ENCODE measurements around the gene IL3RA.
A peak's percentile ranks its signal among the peaks of the same experiment; 100 is the strongest.
"Not testable (repeated sequence)": the region's sequence is repeated elsewhere in the genome, so short reads cannot be mapped to it uniquely, and the experiment has no call there.

IL3RA gene

GRCh38 chrX:1330605-1331004 is 6.0 kb upstream of the IL3RA start:
- Histone ChIP-seq H3K14ac (ENCODE audit: low read length) (no peak overlapping the region), H3K4me1 (ENCODE audit: control insufficient read depth in 1 of 2, insufficient read depth in 2 of 2, low read length in 2 of 2) (no peaks in the 10 kb centered on the region), H4K91ac (ENCODE audit: low read depth, low read length) (no peak overlapping the region), H3K4ac (ENCODE audit: low read depth, low read length) (no peak overlapping the region), H3K4me2 (ENCODE audit: low read length) (no peak overlapping the region), H3K4me3 (ENCODE audit: low read depth, low read length) (no peak overlapping the region), H2BK5ac (ENCODE audit: low read depth, low read length, poor library complexity) (no peak overlapping the region), H2AFZ (ENCODE audit: insufficient read depth, low read length, poor library complexity) (no peak overlapping the region), H3K9me3 (ENCODE audit: insufficient read depth, low read depth, low read length) (peaks cover 2% of the 10 kb centered on the region), H3K23ac (ENCODE audit: low read length) (no peak overlapping the region), H3K79me1 (ENCODE audit: low read length) (no peaks in the 10 kb centered on the region), H4K8ac (ENCODE audit: low read depth, low read length) (no peak overlapping the region), H2BK120ac (ENCODE audit: insufficient read depth, low read length, poor library complexity) (no peak overlapping the region), H3K36me3 (ENCODE audit: control insufficient read depth in 1 of 2, insufficient read depth in 2 of 2, low read length in 2 of 2) (no peaks in the 10 kb centered on the region), H3K27ac (ENCODE audit: low read depth, low read length) (no peak overlapping the region), H4K12ac (ENCODE audit: low read depth, low read length) (no peak overlapping the region), H3K27me3 (ENCODE audit: insufficient read depth, low read length) (no peaks in the 10 kb centered on the region), H2BK12ac (ENCODE audit: low read length) (no peak overlapping the region), H3K79me2 (ENCODE audit: control insufficient read depth, insufficient read depth, low read length, poor library complexity) (no peaks in the 10 kb centered on the region), H3K9ac (ENCODE audit: low read length) (no peak overlapping the region), H2AK5ac (ENCODE audit: low read length) (no peak overlapping the region), H3K18ac (ENCODE audit: low read length) (no peak overlapping the region)
- no peak for DNase-seq
- no CpG with 5 or more reads among the region's 12 CpGs for WGBS (ENCODE audit: extremely low coverage, insufficient coverage, insufficient read length)

- H2BK120ac ChIP-seq (ENCODE audit: insufficient read depth, low read length, poor library complexity); H3K4me3 ChIP-seq (ENCODE audit: low read depth, low read length); H3K79me2 ChIP-seq (ENCODE audit: control insufficient read depth, insufficient read depth, low read length, poor library complexity); H3K4me1 ChIP-seq (ENCODE audit: control insufficient read depth in 1 of 2, insufficient read depth in 2 of 2, low read length in 2 of 2); H4K12ac ChIP-seq (ENCODE audit: low read depth, low read length); H3K14ac ChIP-seq (ENCODE audit: low read length); H3K9me3 ChIP-seq (ENCODE audit: insufficient read depth, low read depth, low read length); H3K27me3 ChIP-seq (ENCODE audit: insufficient read depth, low read length); H4K91ac ChIP-seq (ENCODE audit: low read depth, low read length); H3K9ac ChIP-seq (ENCODE audit: low read length); H3K18ac ChIP-seq (ENCODE audit: low read length); H3K4me2 ChIP-seq (ENCODE audit: low read length); H2BK5ac ChIP-seq (ENCODE audit: low read depth, low read length, poor library complexity); H2AFZ ChIP-seq (ENCODE audit: insufficient read depth, low read length, poor library complexity); H3K79me1 ChIP-seq (ENCODE audit: low read length); H2AK5ac ChIP-seq (ENCODE audit: low read length); H2BK12ac ChIP-seq (ENCODE audit: low read length); H4K8ac ChIP-seq (ENCODE audit: low read depth, low read length); H3K23ac ChIP-seq (ENCODE audit: low read length); H3K27ac ChIP-seq (ENCODE audit: low read depth, low read length); H3K4ac ChIP-seq (ENCODE audit: low read depth, low read length); DNase-seq; H3K36me3 ChIP-seq (ENCODE audit: control insufficient read depth in 1 of 2, insufficient read depth in 2 of 2, low read length in 2 of 2): not testable (repeated sequence)
- no CpG with 5 or more reads among the region's 4 CpGs for WGBS (ENCODE audit: extremely low coverage, insufficient coverage, insufficient read length)
These were observed 4.2 kb upstream of the IL3RA start for GRCh38 chrX:1332433-1332832.

- H2AFZ ChIP-seq (ENCODE audit: insufficient read depth, low read length, poor library complexity), result no peak overlapping the region
- H3K18ac ChIP-seq (ENCODE audit: low read length), result no peak overlapping the region
- no peaks in the 10 kb centered on the region for H3K27me3 ChIP-seq (ENCODE audit: insufficient read depth, low read length)
- no peak overlapping the region for H3K4me3 ChIP-seq (ENCODE audit: low read depth, low read length)
- H2BK12ac ChIP-seq (ENCODE audit: low read length), result no peak overlapping the region
- H3K9me3 ChIP-seq (ENCODE audit: insufficient read depth, low read depth, low read length), result peaks cover 2% of the 10 kb centered on the region
- H2AK5ac ChIP-seq (ENCODE audit: low read length), result no peak overlapping the region
- H3K23ac ChIP-seq (ENCODE audit: low read length), result no peak overlapping the region
- no peak overlapping the region for H3K4me2 ChIP-seq (ENCODE audit: low read length)
- H3K79me2 ChIP-seq (ENCODE audit: control insufficient read depth, insufficient read depth, low read length, poor library complexity), result no peaks in the 10 kb centered on the region
- no peak overlapping the region for H3K14ac ChIP-seq (ENCODE audit: low read length)
- H4K8ac ChIP-seq (ENCODE audit: low read depth, low read length), result no peak overlapping the region
- H4K91ac ChIP-seq (ENCODE audit: low read depth, low read length), result no peak overlapping the region
- H3K79me1 ChIP-seq (ENCODE audit: low read length), result no peaks in the 10 kb centered on the region
- H3K36me3 ChIP-seq (ENCODE audit: control insufficient read depth in 1 of 2, insufficient read depth in 2 of 2, low read length in 2 of 2), result no peaks in the 10 kb centered on the region
- H2BK5ac ChIP-seq (ENCODE audit: low read depth, low read length, poor library complexity), result no peak overlapping the region
- H4K12ac ChIP-seq (ENCODE audit: low read depth, low read length), result no peak overlapping the region
- H3K4ac ChIP-seq (ENCODE audit: low read depth, low read length), result no peak overlapping the region
- H3K4me1 ChIP-seq (ENCODE audit: control insufficient read depth in 1 of 2, insufficient read depth in 2 of 2, low read length in 2 of 2), result peaks cover 0 to 3% of the 10 kb centered on the region in 2 experiments
- DNase-seq, result no peak
- WGBS (ENCODE audit: extremely low coverage, insufficient coverage, insufficient read length), result no CpG with 5 or more reads among the region's 10 CpGs
- H2BK120ac ChIP-seq (ENCODE audit: insufficient read depth, low read length, poor library complexity), result no peak overlapping the region
- no peak overlapping the region for H3K27ac ChIP-seq (ENCODE audit: low read depth, low read length)
- H3K9ac ChIP-seq (ENCODE audit: low read length), result no peak overlapping the region
These were observed 1.7 kb upstream of the IL3RA start for GRCh38 chrX:1334854-1335253.

- Histone ChIP-seq H3K36me3 (ENCODE audit: control insufficient read depth in 1 of 2, insufficient read depth in 2 of 2, low read length in 2 of 2) (peaks cover 0 to 2% of the 10 kb centered on the region in 2 experiments), H3K18ac (ENCODE audit: low read length) (no peak overlapping the region), H2AK5ac (ENCODE audit: low read length) (no peak overlapping the region), H3K14ac (ENCODE audit: low read length) (no peak overlapping the region), H3K4me2 (ENCODE audit: low read length) (no peak overlapping the region), H3K4ac (ENCODE audit: low read depth, low read length) (no peak overlapping the region), H3K4me1 (ENCODE audit: control insufficient read depth in 1 of 2, insufficient read depth in 2 of 2, low read length in 2 of 2) (peaks cover 0 to 3% of the 10 kb centered on the region in 2 experiments), H2BK12ac (ENCODE audit: low read length) (no peak overlapping the region), H3K79me1 (ENCODE audit: low read length) (no peaks in the 10 kb centered on the region), H4K12ac (ENCODE audit: low read depth, low read length) (no peak overlapping the region), H4K91ac (ENCODE audit: low read depth, low read length) (no peak overlapping the region), H3K9me3 (ENCODE audit: insufficient read depth, low read depth, low read length) (peaks cover 7% of the 10 kb centered on the region), H3K27ac (ENCODE audit: low read depth, low read length) (no peak overlapping the region), H3K79me2 (ENCODE audit: control insufficient read depth, insufficient read depth, low read length, poor library complexity) (no peaks in the 10 kb centered on the region), H2BK5ac (ENCODE audit: low read depth, low read length, poor library complexity) (no peak overlapping the region), H4K8ac (ENCODE audit: low read depth, low read length) (no peak overlapping the region), H3K27me3 (ENCODE audit: insufficient read depth, low read length) (no peaks in the 10 kb centered on the region), H3K23ac (ENCODE audit: low read length) (no peak overlapping the region), H2AFZ (ENCODE audit: insufficient read depth, low read length, poor library complexity) (no peak overlapping the region), H3K9ac (ENCODE audit: low read length) (peak overlapping the region; percentile 33), H2BK120ac (ENCODE audit: insufficient read depth, low read length, poor library complexity) (no peak overlapping the region), H3K4me3 (ENCODE audit: low read depth, low read length) (no peak overlapping the region)
- WGBS (ENCODE audit: extremely low coverage, insufficient coverage, insufficient read length), result no CpG with 5 or more reads among the region's 18 CpGs
- DNase-seq, result no peak
These were observed 579 bp downstream of the IL3RA start for GRCh38 chrX:1336948-1337779.
